Endothelial cell of umbilical vein (primary cell): ENCODE data around the gene SH3RF3. TPM values are rescaled to one million over a fixed set of nuclear protein-coding genes. Genes with fewer than 3 reads are reported as not detected.

Experiments used
- BruUV-seq: library from RNA; stranded (reverse); fragments of 400-500 nt; replicated peaks from 2 replicates; lab custom pipeline; 2021; lab: Mats Ljungman, UMichigan
- CTCF ChIA-PET: fragments of 300-600, 350-600 bp; sonication (Branson Sonifier 250); formaldehyde crosslinking; loops from one replicate; lab custom pipeline; 2021; ENCODE audit warnings: antibody characterized with exemption, inconsistent platforms; lab: Charles Lee
- POLR2A ChIA-PET: fragments of 300-600, 350-600 bp; sonication (Branson Sonifier 250); formaldehyde crosslinking; loops from one replicate; lab custom pipeline; 2021; ENCODE audit warnings: antibody characterized with exemption, inconsistent platforms; lab: Charles Lee
- DNase-seq: peaks from one replicate; pipeline ENCODE4 v3.0.0-alpha.2; 2011; ENCODE audit warnings: low read depth, low spot score
- FAIRE-seq: peaks from 2 replicates; lab custom pipeline; 2011; peaks lifted over from hg19 to GRCh38; lab: Jason Lieb, UNC
- H2AFZ ChIP-seq: 2 replicates; pipeline ENCODE4 v1.6.0; 2012; ENCODE audit warnings: low read depth, low read length, control low read depth, inconsistent platforms
- H3K27ac ChIP-seq: 2 replicates; pipeline ENCODE4 v1.5.1; 2011; ENCODE audit warnings: low read depth, mild to moderate bottlenecking, control low read depth, low read length, moderate library complexity; ENCODE audit not compliant: insufficient read depth
- H3K27me3 ChIP-seq, 2 experiments: 2 replicates each; pipeline versions ENCODE4 v1.6.0 to v1.6.1; 2011; ENCODE audit warnings: low read length in 2 of 2, mixed read lengths in 1 of 2; ENCODE audit not compliant: control insufficient read depth in 2 of 2, insufficient read depth in 2 of 2
- H3K36me3 ChIP-seq, 2 experiments: 2 replicates in 1 of 2; 3 replicates in 1 of 2; pipeline ENCODE4 v1.5.1; 2011; ENCODE audit warnings: low read length in 2 of 2, mild to moderate bottlenecking in 1 of 2, moderate library complexity in 1 of 2; ENCODE audit not compliant: control insufficient read depth in 2 of 2, insufficient read depth in 2 of 2; ENCODE audit errors: extremely low read depth in 1 of 2
- H3K4me1 ChIP-seq: 3 replicates; pipeline ENCODE4 v1.5.1; 2011; ENCODE audit warnings: mild to moderate bottlenecking, low read length; ENCODE audit not compliant: control insufficient read depth, insufficient read depth; ENCODE audit errors: extremely low read depth
- H3K4me2 ChIP-seq: 2 replicates; pipeline ENCODE4 v1.6.1; 2011; ENCODE audit warnings: low read length, control low read depth, mixed read lengths; ENCODE audit not compliant: insufficient read depth
- H3K4me3 ChIP-seq, 3 experiments: fragments of 200-600 bp in 1 of 3; sonication (generic), shearing (Covaris generic) in 1 of 3; replicated peaks in 1 of 3; 2 replicates each; pipeline ENCODE4 v1.5.1; 2011 to 2016; ENCODE audit warnings: control low read depth in 3 of 3, low read length in 3 of 3, mild to moderate bottlenecking in 2 of 3, inconsistent platforms in 1 of 3, low read depth in 1 of 3, moderate library complexity in 1 of 3; ENCODE audit not compliant: insufficient read depth in 1 of 3
- H3K79me2 ChIP-seq: 2 replicates; pipeline ENCODE4 v1.6.0; 2012; ENCODE audit warnings: low read length, inconsistent platforms; ENCODE audit not compliant: control insufficient read depth, insufficient read depth
- H3K9ac ChIP-seq: replicated peaks from 2 replicates; pipeline ENCODE3; 2011; ENCODE audit warnings: low read length, control low read depth; ENCODE audit not compliant: insufficient read depth; ENCODE audit errors: extremely low read depth
- H3K9me1 ChIP-seq: replicated peaks from 3 replicates; pipeline ENCODE4 v1.6.0; 2011; ENCODE audit warnings: mild to moderate bottlenecking, low read length; ENCODE audit not compliant: control insufficient read depth, insufficient read depth; ENCODE audit errors: extremely low read depth
- H3K9me3 ChIP-seq: replicated peaks from 2 replicates; pipeline ENCODE4 v1.5.1; 2012; ENCODE audit warnings: low read length, inconsistent platforms; ENCODE audit not compliant: control insufficient read depth, insufficient read depth
- H4K20me1 ChIP-seq: replicated peaks from 2 replicates; pipeline ENCODE3; 2011; ENCODE audit warnings: mild to moderate bottlenecking, low read length; ENCODE audit not compliant: control insufficient read depth, insufficient read depth; ENCODE audit errors: extremely low read depth
- CTCF ChIP-seq, 2 donors: IDR thresholded peaks; 1 replicate in 1 of 2; 2 replicates in 1 of 2; pipeline ENCODE4 v1.5.1; 2011; ENCODE audit warnings: low read length in 2 of 2, mild to moderate bottlenecking in 2 of 2, moderate library complexity in 2 of 2, control low read depth in 1 of 2, inconsistent platforms in 1 of 2, low read depth in 1 of 2; ENCODE audit not compliant: insufficient read depth in 1 of 2; ENCODE audit errors: extremely low read depth in 1 of 2
- EZH2 ChIP-seq: IDR thresholded peaks from 2 replicates; pipeline ENCODE4 v1.6.1; 2012; ENCODE audit warnings: borderline replicate concordance, low read depth, mild to moderate bottlenecking, moderate library complexity, low read length, inconsistent platforms; ENCODE audit not compliant: severe bottlenecking
- FOS ChIP-seq: IDR thresholded peaks from 2 replicates; pipeline ENCODE4 v1.6.1; 2011; ENCODE audit warnings: mild to moderate bottlenecking, low read length, moderate library complexity, borderline replicate concordance; ENCODE audit not compliant: insufficient read depth
- GATA2 ChIP-seq: IDR thresholded peaks from 2 replicates; pipeline ENCODE4 v1.7.0; 2011; ENCODE audit warnings: low read depth, mild to moderate bottlenecking, moderate library complexity, mixed read lengths, low read length; ENCODE audit not compliant: insufficient read length, insufficient read depth
- JUN ChIP-seq: IDR thresholded peaks from 2 replicates; pipeline ENCODE4 v1.6.1; 2011; ENCODE audit warnings: borderline replicate concordance, low read depth; ENCODE audit not compliant: insufficient read length, insufficient read depth
- MAX ChIP-seq: IDR thresholded peaks from 2 replicates; pipeline ENCODE4 v1.6.1; 2011; ENCODE audit not compliant: insufficient read depth, insufficient read length
- MYC ChIP-seq: IDR thresholded peaks from one replicate; pipeline ENCODE4 v1.6.1; 2011; ENCODE audit warnings: mild to moderate bottlenecking, low read depth, low read length
- POLR2A ChIP-seq: IDR thresholded peaks from 2 replicates; pipeline ENCODE4 v1.6.1; 2012; ENCODE audit warnings: low read depth, mild to moderate bottlenecking, control low read depth, low read length
- POLR2AphosphoS5 ChIP-seq: IDR thresholded peaks from 2 replicates; pipeline ENCODE4 v1.6.1; 2012; ENCODE audit warnings: low read depth, mild to moderate bottlenecking, control low read depth, low read length, moderate library complexity; ENCODE audit not compliant: insufficient read depth
- dilution Hi-C: fragments of 300-500 bp; cut with MboI; formaldehyde crosslinking; loops from one replicate; pipeline ENCODE4 v1.15.0; 2019; ENCODE audit warnings: low sequenced_read_pairs; ENCODE audit not compliant: extremely low pct_ligation_motif_present
- intact Hi-C: fragments of 100-400 bp; cut with micrococcal nuclease; formaldehyde crosslinking; loops from one replicate; pipeline ENCODE4 v1.10.0; 2022
- polyA plus RNA-seq, 4 experiments: library from polyadenylated mRNA; depleted of rRNA in 3 of 4; stranded (reverse) in 3 of 4; unstranded in 1 of 4; fragments of >200 nt; gene quantifications; 2 replicates each; pipeline versions ENCODE4 v1.2.1 to v1.2.3, GENCODE V29; 2011 to 2012; ENCODE audit warnings: missing spikeins in 1 of 4
- total RNA-seq: library from RNA; stranded (reverse); gene quantifications from 2 replicates; pipeline ENCODE4 v1.2.3, GENCODE V29; 2021

Gene SH3RF3
- total and polyA plus RNA-seq, 2 donors (not counting 3 experiments of a cell fraction or from before 2014, with no cell fraction given), result 3.8 to 14.7 TPM

- intact Hi-C loops, result no loop called here
- no peaks in the 10 kb centered on the region for H3K36me3 ChIP-seq
- H3K27ac ChIP-seq, result no peak overlapping the region
- TF ChIP-seq MYC (no peak), CTCF (IDR thresholded peaks at IDR 0.05; ENCODE audit: extremely low read depth in 1 of 2, insufficient read depth in 1 of 2, low read depth in 1 of 2, low read length in 2 of 2) (no peak), JUN (no peak), MAX (no peak), EZH2 (no peak), FOS (no peak), POLR2A (no peak), POLR2AphosphoS5 (no peak), GATA2 (no peak)
- FAIRE-seq, result no peak
- BruUV-seq, result no TSS peak
- POLR2A ChIA-PET, result interaction anchor here (1.1 kb wide), 1 partner anchor 9 kb away, joined by 3 read pairs; no protein-coding TSS in a partner anchor
- no peak for DNase-seq
- H4K20me1 ChIP-seq, result no peaks in the 10 kb centered on the region
- peaks cover 21% of the 10 kb centered on the region for H3K4me1 ChIP-seq
- no peaks in the 10 kb centered on the region for H3K9me3 ChIP-seq
- CTCF ChIA-PET, result interaction anchor here (4.2 to 4.7 kb wide), 2 partner anchors 9 to 37 kb away, joined by 23 to 37 read pairs; no protein-coding TSS in a partner anchor
- no peaks in the 10 kb centered on the region for H3K27me3 ChIP-seq
- H3K9ac ChIP-seq, result no peak overlapping the region
- H3K4me2 ChIP-seq, result no peak overlapping the region
- H3K4me3 ChIP-seq, result no peak overlapping the region
- no peaks in the 10 kb centered on the region for H3K9me1 ChIP-seq
- no peaks in the 10 kb centered on the region for H3K79me2 ChIP-seq
- dilution Hi-C loops, result no loop called here
- H2AFZ ChIP-seq, result no peak overlapping the region
Observed at GRCh38 chr2:109472974-109473373, 344.0 kb downstream of the SH3RF3 start.
